Vagina (tissue), 2 donors: ENCODE data around the gene TVP23A.

ENCODE experiments used
- CTCF ChIP-seq, 3 experiments: fragments of 450-650 bp in 2 of 3; fragments of 200-600 bp in 1 of 3; sonication (generic) in 1 of 3; IDR thresholded peaks; one replicate each; pipeline ENCODE4 v1.5.1; 2017 to 2019; ENCODE audit warnings: antibody characterized with exemption in 3 of 3, mild to moderate bottlenecking in 2 of 3, moderate library complexity in 2 of 3
- POLR2A ChIP-seq, 2 donors: fragments of 450-650 bp; IDR thresholded peaks; one replicate each; pipeline ENCODE4 v1.6.1; 2017; ENCODE audit warnings: antibody characterized with exemption in 2 of 2, mild to moderate bottlenecking in 2 of 2, moderate library complexity in 2 of 2
- POLR2AphosphoS5 ChIP-seq, 2 donors: sonication (generic); formaldehyde crosslinking; IDR thresholded peaks; one replicate each; pipeline ENCODE4 v1.9.0; 2017; ENCODE audit warnings: antibody characterized with exemption in 2 of 2, mild to moderate bottlenecking in 2 of 2, low read depth in 1 of 2; ENCODE audit not compliant: insufficient read depth in 1 of 2

- no peak for TF ChIP-seq CTCF (IDR thresholded peaks at IDR 0.05)
- no peak for TF ChIP-seq POLR2AphosphoS5 (IDR thresholded peaks at IDR 0.05; ENCODE audit: insufficient read depth in 1 of 2, low read depth in 1 of 2)
- no peak for TF ChIP-seq POLR2A (IDR thresholded peaks at IDR 0.05)
Measured at GRCh38 chr16:10849736-10850477, 31.3 kb upstream of the TVP23A start.
